ENCODE data around the gene TRAK2. TPM values are rescaled to one million over a fixed set of nuclear protein-coding genes. Genes with fewer than 3 reads are reported as not detected.
A peak's percentile ranks its signal among the peaks of the same experiment; 100 is the strongest.
"Not testable (repeated sequence)": the region's sequence is repeated elsewhere in the genome, so short reads cannot be mapped to it uniquely, and the experiment has no call there.

TRAK2 gene
- total RNA-seq (2014; rRNA removed; shearing (Covaris generic)), result 32.6 and 33.0 TPM in 2 replicates

GRCh38 chr2:201451292-201452057, at the start of gene TRAK2, which contains the start of gene STRADB:
TRAK2 (minus strand) TSS chr2:201451458; CDS start chr2:201420507, 30,951 bp downstream.
STRADB (plus strand) TSS chr2:201451740; CDS start chr2:201454841, 3,101 bp downstream.
- peak; percentile 92 for DNase-seq (ENCODE audit: low spot score)

- peak; percentile 13 for DNase-seq (ENCODE audit: low spot score)
Observed at GRCh38 chr2:201500534-201500933, 49.3 kb upstream of the TRAK2 start.

GRCh38 chr2:201496785-201497184, 45.5 kb upstream of the TRAK2 start:
- no peak for DNase-seq (ENCODE audit: low spot score)

- no peak for DNase-seq (ENCODE audit: low spot score)
Observed at GRCh38 chr2:201490291-201490690, 39.0 kb upstream of the TRAK2 start.

GRCh38 chr2:201484805-201485204, 33.5 kb upstream of the TRAK2 start:
- DNase-seq (ENCODE audit: low spot score), result no peak

- not testable (repeated sequence) for DNase-seq (ENCODE audit: low spot score)
Observed at GRCh38 chr2:201483758-201484157, 32.5 kb upstream of the TRAK2 start.

- DNase-seq (ENCODE audit: low spot score), result no peak
Observed at GRCh38 chr2:201483342-201483741, 32.1 kb upstream of the TRAK2 start.

GRCh38 chr2:201482543-201482942, 31.3 kb upstream of the TRAK2 start:
- no peak for DNase-seq (ENCODE audit: low spot score)

GRCh38 chr2:201472411-201472810, 21.2 kb upstream of the TRAK2 start:
- no peak for DNase-seq (ENCODE audit: low spot score)

- no peak for DNase-seq (ENCODE audit: low spot score)
Observed at GRCh38 chr2:201471732-201472393, 20.6 kb upstream of the TRAK2 start.

- DNase-seq (ENCODE audit: low spot score), result no peak
Observed at GRCh38 chr2:201470821-201471731, 19.8 kb upstream of the TRAK2 start.

GRCh38 chr2:201467666-201468065, 16.4 kb upstream of the TRAK2 start:
- no peak for DNase-seq (ENCODE audit: low spot score)

- peak; percentile 29 for DNase-seq (ENCODE audit: low spot score)
Observed at GRCh38 chr2:201466050-201466675, 14.9 kb upstream of the TRAK2 start.

GRCh38 chr2:201465524-201465971, 14.3 kb upstream of the TRAK2 start:
- DNase-seq (ENCODE audit: low spot score), result no peak

GRCh38 chr2:201464547-201464946, 13.3 kb upstream of the TRAK2 start:
- no peak for DNase-seq (ENCODE audit: low spot score)

GRCh38 chr2:201460532-201460931, 9.3 kb upstream of the TRAK2 start:
- no peak for DNase-seq (ENCODE audit: low spot score)

- DNase-seq (ENCODE audit: low spot score), result no peak
Observed at GRCh38 chr2:201458381-201458780, 7.1 kb upstream of the TRAK2 start.

- DNase-seq (ENCODE audit: low spot score), result no peak
Observed at GRCh38 chr2:201452922-201453643, 1.8 kb upstream of the TRAK2 start.

GRCh38 chr2:201452058-201452921, 1.0 kb upstream of the TRAK2 start:
- no peak for DNase-seq (ENCODE audit: low spot score)

GRCh38 chr2:201450954-201451291, 335 bp downstream of the TRAK2 start:
- no peak for DNase-seq (ENCODE audit: low spot score)
